H1 (cell line): ENCODE data around the gene PRMT9. TPM values are rescaled to one million over a fixed set of nuclear protein-coding genes. Genes with fewer than 3 reads are reported as not detected.

Experiments used
- CHD2 ChIP-seq: IDR thresholded peaks from 2 replicates; pipeline ENCODE4 v1.6.1; 2012; ENCODE audit warnings: low read length, improper control_type of control experiment
- GTF2F1 ChIP-seq: IDR thresholded peaks from 2 replicates; pipeline ENCODE4 v1.6.1; 2012; ENCODE audit warnings: low read depth, low read length, improper control_type of control experiment, borderline replicate concordance
- HDAC6 ChIP-seq: IDR thresholded peaks from one replicate; pipeline ENCODE4 v1.7.1; 2012; ENCODE audit warnings: low read depth, mild to moderate bottlenecking, inconsistent platforms, low read length, moderate library complexity
- SAP30 ChIP-seq: fragments of 300-600 bp; sonication (generic); IDR thresholded peaks from 2 replicates; pipeline ENCODE4 v1.7.1; 2012; ENCODE audit warnings: low read length, moderate library complexity, mild to moderate bottlenecking, inconsistent platforms; ENCODE audit not compliant: insufficient read depth, insufficient replicate concordance
- SP1 ChIP-seq: IDR thresholded peaks from 2 replicates; pipeline ENCODE4 v1.6.1; 2011; ENCODE audit warnings: low read depth, low read length
- ZNF274 ChIP-seq: IDR thresholded peaks from 2 replicates; pipeline ENCODE4 v1.7.0; 2012; ENCODE audit warnings: low read length, borderline replicate concordance; ENCODE audit errors: extremely low read depth
- polyA plus RNA-seq, 7 experiments: library from polyadenylated mRNA; depleted of rRNA in 3 of 7; stranded (reverse) in 5 of 7; unstranded in 2 of 7; fragments of >200 nt in 5 of 7; fragments of 200-250 nt in 2 of 7; gene quantifications; 1 replicate in 5 of 7; 2 replicates in 1 of 7; 4 replicates in 1 of 7; pipeline versions ENCODE4 v1.2.1 to v1.2.3, GENCODE V29; 2011 to 2013; ENCODE audit warnings: missing spikeins in 2 of 7, mixed read lengths in 2 of 7
- total RNA-seq: library from RNA; stranded (reverse); fragmentation: NEBNext Ultra II Directional; extraction: Animal tissue kit (Norgen Biotek cat#: 25700); gene quantifications from 2 replicates; pipeline ENCODE4 v1.2.1, GENCODE V29; 2021
- TF ChIP-seq, protein P1 (sequence below): IDR thresholded peaks from 2 replicates; pipeline ENCODE4 v1.6.1; 2011; ENCODE audit warnings: low read depth, mild to moderate bottlenecking, low read length; ENCODE audit not compliant: insufficient read depth
- TF ChIP-seq, protein P2 (sequence below): fragments of 300-600 bp; sonication (generic); IDR thresholded peaks from 2 replicates; pipeline ENCODE4 v1.7.1; 2012; ENCODE audit warnings: low read length, moderate library complexity, mild to moderate bottlenecking, inconsistent platforms; ENCODE audit not compliant: insufficient replicate concordance

Gene PRMT9
- total and polyA plus RNA-seq, 2 of the 8 experiments (the other 6 are each of a cell fraction or from before 2014, with no cell fraction given) = 3.8 to 9.6 TPM

DNA sequence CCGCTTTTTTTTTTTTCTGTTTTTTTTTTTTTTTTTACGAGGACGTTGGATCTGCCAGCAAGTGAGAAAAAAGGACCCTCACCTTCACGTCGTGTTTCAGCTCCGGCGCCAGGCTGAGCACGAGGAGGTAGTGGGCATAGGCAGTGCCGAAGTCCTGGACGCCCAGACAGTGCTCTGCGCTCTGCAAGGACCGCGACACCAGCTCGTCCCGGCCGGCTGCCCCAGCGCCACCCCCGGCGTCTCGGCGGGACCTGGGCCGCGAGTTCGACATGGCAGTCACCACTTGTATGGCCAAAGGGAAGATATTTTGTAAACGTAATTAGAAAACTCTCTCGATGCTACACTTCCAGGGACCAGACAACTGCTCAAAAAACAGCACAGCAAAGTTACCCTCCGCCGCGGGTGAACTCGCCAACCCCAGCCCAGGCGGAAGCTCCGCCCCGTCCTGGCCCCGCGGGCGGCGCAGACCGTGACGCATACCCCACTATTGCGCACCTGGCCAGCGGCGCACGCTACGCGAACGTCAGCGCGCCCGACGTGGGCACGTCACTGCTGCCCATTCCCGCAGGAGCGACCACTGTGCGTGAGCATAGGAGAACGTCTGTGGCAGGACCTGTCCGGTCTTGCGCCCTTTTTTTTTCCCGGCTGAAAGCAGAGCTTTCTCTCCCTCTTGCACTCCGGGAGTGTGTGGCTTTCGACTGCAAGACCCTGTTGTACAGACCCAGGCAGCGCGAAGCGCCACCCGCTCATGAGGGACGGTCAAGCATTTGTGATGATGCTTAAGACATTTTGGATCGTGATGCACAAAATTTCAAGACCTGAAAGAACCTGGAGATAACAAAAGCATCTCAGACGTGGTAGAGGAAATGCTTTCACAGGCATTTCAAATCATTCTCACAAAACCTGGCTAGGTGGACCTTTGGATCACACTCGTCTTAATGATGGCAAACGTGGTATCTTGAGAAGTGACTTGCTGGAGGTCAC is at the start of gene PRMT9 (continued):
- no peak for TF ChIP-seq HDAC6
- TF ChIP-seq GTF2F1 = no peak
- TF ChIP-seq, protein P1, sequence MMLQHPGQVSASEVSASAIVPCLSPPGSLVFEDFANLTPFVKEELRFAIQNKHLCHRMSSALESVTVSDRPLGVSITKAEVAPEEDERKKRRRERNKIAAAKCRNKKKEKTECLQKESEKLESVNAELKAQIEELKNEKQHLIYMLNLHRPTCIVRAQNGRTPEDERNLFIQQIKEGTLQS = peak; percentile 63; the same call in 1 of the 2 replicates
- no peak for TF ChIP-seq ZNF274
- TF ChIP-seq SAP30 = peak; percentile 12
- peak; percentile 16; the same call in 1 of the 2 replicates for TF ChIP-seq CHD2
- TF ChIP-seq, protein P2, sequence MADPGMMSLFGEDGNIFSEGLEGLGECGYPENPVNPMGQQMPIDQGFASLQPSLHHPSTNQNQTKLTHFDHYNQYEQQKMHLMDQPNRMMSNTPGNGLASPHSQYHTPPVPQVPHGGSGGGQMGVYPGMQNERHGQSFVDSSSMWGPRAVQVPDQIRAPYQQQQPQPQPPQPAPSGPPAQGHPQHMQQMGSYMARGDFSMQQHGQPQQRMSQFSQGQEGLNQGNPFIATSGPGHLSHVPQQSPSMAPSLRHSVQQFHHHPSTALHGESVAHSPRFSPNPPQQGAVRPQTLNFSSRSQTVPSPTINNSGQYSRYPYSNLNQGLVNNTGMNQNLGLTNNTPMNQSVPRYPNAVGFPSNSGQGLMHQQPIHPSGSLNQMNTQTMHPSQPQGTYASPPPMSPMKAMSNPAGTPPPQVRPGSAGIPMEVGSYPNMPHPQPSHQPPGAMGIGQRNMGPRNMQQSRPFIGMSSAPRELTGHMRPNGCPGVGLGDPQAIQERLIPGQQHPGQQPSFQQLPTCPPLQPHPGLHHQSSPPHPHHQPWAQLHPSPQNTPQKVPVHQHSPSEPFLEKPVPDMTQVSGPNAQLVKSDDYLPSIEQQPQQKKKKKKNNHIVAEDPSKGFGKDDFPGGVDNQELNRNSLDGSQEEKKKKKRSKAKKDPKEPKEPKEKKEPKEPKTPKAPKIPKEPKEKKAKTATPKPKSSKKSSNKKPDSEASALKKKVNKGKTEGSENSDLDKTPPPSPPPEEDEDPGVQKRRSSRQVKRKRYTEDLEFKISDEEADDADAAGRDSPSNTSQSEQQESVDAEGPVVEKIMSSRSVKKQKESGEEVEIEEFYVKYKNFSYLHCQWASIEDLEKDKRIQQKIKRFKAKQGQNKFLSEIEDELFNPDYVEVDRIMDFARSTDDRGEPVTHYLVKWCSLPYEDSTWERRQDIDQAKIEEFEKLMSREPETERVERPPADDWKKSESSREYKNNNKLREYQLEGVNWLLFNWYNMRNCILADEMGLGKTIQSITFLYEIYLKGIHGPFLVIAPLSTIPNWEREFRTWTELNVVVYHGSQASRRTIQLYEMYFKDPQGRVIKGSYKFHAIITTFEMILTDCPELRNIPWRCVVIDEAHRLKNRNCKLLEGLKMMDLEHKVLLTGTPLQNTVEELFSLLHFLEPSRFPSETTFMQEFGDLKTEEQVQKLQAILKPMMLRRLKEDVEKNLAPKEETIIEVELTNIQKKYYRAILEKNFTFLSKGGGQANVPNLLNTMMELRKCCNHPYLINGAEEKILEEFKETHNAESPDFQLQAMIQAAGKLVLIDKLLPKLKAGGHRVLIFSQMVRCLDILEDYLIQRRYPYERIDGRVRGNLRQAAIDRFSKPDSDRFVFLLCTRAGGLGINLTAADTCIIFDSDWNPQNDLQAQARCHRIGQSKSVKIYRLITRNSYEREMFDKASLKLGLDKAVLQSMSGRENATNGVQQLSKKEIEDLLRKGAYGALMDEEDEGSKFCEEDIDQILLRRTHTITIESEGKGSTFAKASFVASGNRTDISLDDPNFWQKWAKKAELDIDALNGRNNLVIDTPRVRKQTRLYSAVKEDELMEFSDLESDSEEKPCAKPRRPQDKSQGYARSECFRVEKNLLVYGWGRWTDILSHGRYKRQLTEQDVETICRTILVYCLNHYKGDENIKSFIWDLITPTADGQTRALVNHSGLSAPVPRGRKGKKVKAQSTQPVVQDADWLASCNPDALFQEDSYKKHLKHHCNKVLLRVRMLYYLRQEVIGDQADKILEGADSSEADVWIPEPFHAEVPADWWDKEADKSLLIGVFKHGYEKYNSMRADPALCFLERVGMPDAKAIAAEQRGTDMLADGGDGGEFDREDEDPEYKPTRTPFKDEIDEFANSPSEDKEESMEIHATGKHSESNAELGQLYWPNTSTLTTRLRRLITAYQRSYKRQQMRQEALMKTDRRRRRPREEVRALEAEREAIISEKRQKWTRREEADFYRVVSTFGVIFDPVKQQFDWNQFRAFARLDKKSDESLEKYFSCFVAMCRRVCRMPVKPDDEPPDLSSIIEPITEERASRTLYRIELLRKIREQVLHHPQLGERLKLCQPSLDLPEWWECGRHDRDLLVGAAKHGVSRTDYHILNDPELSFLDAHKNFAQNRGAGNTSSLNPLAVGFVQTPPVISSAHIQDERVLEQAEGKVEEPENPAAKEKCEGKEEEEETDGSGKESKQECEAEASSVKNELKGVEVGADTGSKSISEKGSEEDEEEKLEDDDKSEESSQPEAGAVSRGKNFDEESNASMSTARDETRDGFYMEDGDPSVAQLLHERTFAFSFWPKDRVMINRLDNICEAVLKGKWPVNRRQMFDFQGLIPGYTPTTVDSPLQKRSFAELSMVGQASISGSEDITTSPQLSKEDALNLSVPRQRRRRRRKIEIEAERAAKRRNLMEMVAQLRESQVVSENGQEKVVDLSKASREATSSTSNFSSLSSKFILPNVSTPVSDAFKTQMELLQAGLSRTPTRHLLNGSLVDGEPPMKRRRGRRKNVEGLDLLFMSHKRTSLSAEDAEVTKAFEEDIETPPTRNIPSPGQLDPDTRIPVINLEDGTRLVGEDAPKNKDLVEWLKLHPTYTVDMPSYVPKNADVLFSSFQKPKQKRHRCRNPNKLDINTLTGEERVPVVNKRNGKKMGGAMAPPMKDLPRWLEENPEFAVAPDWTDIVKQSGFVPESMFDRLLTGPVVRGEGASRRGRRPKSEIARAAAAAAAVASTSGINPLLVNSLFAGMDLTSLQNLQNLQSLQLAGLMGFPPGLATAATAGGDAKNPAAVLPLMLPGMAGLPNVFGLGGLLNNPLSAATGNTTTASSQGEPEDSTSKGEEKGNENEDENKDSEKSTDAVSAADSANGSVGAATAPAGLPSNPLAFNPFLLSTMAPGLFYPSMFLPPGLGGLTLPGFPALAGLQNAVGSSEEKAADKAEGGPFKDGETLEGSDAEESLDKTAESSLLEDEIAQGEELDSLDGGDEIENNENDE = no peak
- TF ChIP-seq SP1 = peak; percentile 65; the same call in 1 of the 2 replicates
